HG02588 (cell line): ENCODE results near the gene HOXC4.
A peak's percentile ranks its signal among the peaks of the same experiment; 100 is the strongest.

Source experiments
- ATAC-seq: cut with Tn5 transposase; IDR thresholded peaks from one replicate; pipeline ENCODE4 v1.9.1; 2021; ENCODE audit warnings: mild to moderate bottlenecking, moderate library complexity; ENCODE audit not compliant: unreplicated experiment

The HOXC4 gene

DNA sequence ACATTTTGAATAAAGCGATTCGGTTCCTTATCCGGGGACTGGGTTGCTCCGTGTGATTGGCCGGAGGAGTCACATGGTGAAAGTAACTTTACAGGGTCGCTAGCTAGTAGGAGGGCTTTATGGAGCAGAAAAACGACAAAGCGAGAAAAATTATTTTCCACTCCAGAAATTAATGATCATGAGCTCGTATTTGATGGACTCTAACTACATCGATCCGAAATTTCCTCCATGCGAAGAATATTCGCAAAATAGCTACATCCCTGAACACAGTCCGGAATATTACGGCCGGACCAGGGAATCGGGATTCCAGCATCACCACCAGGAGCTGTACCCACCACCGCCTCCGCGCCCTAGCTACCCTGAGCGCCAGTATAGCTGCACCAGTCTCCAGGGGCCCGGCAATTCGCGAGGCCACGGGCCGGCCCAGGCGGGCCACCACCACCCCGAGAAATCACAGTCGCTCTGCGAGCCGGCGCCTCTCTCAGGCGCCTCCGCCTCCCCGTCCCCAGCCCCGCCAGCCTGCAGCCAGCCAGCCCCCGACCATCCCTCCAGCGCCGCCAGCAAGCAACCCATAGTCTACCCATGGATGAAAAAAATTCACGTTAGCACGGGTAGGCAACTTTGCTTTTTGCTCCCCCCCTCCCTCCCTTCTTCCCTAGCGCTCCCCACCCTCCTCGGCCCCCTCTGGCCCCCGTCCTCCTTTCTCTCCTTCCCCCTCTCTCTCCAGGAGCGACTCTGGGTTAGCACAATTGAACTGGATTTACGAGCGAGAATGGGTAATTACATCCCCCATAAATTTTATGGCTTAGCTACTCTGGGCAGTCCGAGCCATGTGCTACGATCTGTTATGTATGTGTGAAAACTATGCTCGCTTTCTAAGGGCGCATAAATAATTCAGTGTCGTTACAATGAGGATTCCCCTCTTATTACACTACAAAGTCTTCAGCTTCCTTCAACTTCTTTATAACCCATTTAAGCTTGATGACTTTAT is at the start of gene HOXC4:
TSS of gene HOXC4 (plus strand) at position 85 of the 991 bp plus-strand sequence. CDS start at position 173, 88 bp downstream.
- peak; percentile 47 for ATAC-seq

DNA sequence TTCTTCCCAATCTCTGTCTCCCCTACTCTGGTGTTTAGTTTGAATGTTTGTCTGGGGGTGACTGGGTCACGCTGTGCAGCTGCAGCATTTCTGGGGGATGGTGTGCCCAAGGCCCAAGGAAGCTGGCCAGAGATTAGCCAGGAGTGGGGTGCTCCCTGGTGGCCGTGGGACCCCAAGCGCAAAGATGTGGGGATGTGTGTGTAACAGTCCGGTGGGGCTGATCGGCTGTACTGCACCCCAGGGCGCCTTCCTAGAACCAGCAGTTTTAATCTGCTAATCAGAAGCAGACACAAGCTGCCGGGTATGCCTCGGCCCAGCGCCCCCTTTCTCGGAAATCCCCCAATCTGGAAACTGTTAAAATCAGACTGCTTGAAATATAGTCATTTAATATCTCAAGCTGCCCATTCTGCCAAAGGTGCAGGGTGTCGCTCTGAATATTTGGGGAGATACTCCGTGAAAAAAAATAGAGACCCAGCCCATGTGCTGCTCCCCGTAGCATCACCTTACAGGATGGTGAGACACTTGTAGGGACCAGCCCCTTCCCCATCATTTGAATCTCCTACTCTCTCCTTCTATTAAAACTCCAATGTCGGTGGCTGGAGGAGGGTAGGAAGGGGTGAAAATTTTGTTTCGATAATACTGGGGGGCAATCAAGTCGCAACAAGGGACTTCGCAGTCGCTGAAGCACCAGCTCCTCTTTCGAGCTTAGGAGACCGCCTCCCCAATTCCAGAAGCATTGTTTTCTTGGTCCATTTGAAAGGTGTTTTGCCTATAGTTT is 49.4 kb upstream of the HOXC4 start:
- ATAC-seq = no peak

DNA sequence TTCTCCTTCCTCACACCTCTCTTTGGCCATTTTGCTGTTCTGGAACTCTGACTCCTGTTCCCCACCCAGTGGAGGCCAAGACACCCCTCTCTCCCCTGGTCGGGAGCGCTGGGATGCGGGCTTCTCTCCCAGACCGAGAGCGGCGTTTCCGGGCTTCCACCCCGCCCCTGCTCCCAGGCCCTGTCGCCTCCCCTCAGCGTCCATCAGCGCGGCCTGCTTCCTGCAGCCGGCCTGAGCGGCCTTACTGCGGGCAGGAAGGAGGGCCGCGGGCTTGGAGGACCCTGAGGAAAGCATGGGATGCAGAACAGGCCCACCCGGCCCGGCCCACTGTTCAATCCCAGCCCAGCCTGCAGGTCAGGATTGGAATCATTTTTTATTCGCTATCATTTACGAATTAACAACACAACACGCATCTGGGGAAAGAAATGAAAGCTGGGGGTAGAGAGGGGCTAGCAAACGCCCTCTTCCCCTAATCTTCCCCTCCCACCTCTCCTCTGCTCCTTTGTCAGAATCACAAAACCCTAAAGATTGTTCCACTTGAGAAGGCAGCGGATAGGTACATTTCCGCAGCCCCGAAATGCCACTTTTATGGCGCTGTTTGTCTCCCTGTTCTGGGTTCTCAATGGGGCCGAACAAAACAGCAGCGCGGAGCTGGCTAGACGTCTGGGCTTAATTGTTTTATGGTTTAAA is 48.6 kb upstream of the HOXC4 start:
- ATAC-seq = no peak

DNA sequence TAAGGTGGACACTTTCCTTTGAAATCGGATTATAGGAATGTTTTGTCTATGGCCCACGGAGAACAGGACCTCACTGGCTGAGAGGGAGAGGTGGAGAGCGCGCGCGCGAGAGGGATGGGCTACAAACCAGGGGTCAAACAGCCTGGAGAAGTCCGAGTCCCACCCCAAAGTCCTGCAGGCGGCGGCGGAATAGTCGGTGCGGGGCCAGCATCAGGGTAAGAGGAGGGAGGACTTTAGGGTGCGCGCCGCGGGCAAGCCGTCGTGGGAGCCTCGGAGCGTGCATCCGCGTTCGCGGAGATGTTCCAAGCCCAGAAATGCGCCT is 48.1 kb upstream of the HOXC4 start:
- ATAC-seq = no peak

DNA sequence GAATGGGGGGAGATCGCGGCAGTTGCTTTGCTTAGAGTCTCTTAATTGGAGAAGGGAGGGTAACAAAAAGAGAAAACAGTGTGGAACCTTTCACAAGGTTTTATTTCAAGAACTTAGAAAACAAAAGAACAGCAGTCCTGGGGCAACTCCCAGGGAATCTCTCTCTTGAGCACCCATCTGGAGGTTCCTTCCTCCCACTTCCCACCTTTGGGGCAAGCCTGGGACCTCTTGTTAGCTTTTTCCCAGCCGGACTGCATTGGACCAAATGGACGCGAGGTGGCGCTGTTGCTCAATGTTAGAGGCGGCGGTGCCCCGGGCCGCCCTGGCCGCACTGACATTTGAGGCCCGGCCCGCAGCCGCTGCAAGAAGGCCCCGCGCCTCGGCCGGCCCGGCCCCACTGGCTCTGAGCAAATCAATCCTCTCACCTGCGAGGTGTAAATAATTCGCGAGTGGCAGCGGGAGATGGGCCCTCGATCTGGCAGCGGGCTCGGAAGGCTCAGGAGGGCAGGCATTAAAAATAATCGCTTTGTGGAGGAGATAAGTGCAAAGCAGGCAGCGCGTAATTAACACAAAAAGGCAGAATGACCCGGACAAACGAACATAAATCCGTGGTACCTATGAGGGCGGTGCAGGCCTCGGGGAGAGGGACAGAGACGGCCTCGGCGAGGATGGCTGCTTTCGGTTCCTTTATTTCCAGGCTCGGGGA is 47.6 kb upstream of the HOXC4 start:
- ATAC-seq = peak; percentile 76

DNA sequence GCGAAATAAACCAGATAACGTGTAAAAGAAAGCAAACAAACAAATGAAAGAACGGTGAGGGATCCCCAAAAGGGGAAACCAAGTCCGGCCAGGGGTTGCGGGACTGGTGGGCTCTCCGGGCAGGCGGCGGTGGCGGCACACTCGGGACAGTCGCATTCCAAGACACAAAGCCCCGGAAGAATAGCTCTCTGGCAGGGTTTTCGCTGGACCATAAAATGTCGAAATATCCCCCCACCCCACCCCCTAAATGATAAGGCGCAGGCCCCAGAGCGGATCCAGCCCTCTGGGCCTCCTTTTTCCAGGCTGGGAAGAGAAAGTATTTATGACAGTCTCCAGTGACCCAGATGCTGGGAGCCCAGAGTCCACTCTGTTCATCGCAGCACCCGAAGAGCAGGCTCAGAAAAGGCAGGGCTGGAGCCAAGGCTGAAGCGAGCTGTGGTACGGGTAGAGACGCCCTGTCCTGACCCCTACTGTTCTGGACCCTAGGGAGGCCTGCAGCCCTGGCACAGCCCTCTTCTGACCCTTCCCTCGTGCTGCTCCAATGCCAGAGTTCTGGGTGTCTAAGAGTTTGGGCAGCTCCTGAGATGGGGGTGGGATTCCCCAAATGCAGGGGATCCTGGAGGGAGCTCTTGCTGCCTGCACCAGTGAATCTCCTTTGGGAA is 46.9 kb upstream of the HOXC4 start:
- ATAC-seq = no peak

DNA sequence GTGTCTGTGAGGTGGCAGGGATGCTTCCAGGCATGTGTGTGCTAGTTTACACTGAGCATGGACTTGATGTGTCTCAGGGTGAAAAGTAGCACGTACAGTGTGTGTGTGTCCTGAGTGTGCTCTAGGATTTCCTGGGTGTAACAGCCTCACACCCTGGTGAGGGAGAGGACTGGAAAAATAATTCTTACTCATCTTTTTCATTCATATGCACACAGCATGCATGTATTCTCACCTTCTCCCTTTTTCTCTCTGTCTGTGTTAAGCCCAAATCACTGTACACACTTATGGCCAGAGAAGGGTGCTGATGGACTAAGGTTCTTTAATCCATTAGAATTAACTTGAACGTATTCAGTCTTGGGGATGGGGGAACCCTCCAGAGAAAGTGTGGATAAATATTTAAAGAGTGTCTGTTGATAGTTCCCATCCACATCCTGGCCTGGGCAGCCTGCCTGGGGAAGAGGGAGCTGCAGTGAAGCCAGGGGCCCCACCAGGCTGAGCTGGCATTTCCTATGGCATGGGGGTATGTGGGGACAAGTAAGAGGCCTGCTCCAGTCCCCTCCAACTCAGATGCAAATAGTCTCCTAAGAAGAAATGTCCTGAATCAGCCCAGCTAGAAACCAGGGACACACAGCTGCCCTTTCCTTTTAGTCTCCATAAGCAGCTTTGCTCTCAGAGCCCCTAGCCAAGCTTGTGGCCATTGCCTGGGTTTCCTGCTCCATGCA is 45.9 kb upstream of the HOXC4 start:
- ATAC-seq = no peak

DNA sequence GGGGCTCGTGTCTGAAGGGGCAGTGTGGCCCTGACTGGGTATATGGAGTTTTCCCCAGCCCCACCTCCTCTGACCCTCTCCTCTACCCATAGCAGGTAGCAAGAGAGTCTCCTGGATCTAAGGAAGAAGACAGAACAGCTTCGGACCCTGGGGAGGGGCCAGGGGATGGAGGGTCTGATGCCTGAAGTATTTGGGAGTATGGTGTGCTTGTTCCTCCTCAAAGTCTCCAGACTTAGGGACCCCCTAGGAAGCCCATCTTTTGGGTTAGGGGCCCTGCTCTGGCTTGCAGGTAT is 45.4 kb upstream of the HOXC4 start:
- no peak for ATAC-seq

DNA sequence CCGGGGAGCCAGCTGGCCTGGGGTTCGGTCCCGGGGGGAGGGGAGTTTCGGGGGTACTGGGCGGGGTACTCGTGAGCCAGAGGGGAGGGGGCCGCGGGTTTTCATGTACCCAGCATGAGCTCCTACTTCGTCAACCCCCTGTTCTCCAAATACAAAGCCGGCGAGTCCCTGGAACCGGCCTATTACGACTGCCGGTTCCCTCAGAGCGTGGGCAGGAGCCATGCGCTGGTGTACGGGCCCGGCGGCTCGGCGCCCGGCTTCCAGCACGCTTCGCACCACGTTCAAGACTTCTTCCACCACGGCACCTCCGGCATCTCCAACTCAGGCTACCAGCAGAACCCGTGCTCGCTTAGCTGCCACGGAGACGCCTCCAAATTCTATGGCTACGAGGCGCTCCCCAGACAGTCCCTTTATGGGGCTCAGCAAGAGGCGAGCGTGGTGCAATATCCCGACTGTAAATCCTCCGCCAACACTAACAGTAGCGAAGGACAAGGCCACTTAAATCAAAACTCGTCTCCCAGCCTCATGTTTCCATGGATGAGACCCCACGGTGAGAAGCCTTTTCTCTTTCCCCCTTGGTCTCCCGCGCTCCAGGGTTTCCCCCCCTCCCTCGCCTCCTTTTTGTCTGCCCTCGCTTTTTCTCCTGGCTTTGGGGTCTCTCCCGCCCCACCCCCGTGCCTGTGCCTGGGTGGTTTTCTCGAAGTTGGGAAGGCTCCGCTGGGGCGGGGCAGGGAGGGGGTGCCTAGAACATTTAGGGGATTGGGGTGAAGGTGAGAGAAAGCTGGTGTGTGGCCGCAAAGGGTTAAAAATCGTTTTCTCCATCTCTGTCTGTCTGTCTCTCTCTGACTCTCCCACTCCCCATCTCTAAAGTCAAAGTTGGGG is 44.2 kb upstream of the HOXC4 start:
- ATAC-seq = no peak

DNA sequence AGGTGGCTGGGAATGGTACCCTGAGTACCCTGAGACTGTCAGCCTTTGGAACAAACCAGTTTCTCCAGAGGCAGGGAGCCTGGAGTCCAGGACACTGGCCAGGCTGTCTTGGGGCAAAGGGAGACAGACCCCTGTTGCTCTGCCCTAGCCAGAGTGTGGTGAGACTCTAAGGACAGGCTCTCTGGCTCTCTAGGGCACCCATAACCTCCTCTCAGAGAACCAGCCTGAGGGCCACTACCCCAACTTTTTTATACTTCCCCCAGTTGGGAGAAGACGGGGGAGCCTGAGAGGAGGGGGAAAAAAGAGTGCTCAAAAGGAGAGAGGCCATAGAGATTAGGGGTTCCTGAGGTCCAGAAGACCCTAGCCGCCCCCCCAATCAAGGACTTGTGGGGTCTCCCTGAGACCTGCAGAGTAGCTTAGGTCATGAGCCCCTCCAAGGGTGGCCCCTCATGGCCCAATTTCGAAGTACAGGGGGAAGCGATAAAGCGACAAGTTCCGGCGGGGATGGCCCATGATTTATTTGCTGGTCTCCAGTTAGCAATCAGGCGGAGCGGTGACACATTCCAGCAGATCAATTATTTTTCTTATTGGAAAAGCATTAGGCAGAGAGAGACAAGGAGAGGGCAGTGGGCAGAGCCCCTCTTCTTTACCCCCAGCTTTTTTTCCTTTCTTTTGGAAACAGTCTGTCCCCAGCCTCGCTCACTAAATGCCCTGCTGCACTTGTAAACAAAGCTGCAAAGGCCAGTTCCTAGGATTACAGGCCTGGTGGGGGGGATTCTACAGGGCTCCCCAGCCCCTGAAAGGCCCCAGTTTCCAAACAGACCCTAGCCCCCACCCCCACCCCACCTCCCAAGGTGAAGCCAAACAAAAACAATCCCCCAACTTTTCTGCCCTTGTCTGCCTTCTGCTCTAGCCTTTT is 43.3 kb upstream of the HOXC4 start:
- ATAC-seq = no peak

DNA sequence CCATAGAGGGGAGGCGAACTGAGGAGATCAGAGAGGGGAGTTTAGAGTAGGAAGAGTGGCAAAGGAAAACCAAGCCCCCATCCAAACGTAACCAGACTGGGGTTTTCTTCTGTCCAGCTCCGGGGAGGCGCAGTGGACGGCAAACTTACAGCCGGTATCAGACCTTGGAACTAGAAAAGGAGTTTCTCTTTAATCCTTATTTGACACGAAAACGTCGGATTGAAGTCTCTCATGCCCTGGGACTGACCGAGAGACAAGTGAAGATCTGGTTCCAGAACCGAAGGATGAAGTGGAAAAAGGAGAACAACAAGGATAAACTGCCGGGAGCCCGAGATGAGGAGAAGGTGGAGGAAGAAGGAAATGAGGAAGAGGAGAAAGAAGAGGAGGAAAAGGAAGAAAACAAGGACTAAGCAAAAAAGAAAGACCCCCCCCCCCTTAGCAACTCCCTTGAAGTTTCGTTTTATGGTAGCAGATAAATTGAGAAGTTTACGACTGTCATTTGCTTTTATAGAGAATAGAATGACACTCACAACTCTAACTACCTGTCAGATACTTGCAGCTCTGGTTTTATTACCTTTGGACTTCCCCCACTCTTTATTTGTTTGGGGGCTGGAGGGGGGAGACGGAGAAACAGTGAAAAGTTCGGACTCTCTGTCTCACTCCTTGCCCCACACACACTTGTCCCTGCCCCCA is 42.5 kb upstream of the HOXC4 start:
- no peak for ATAC-seq

DNA sequence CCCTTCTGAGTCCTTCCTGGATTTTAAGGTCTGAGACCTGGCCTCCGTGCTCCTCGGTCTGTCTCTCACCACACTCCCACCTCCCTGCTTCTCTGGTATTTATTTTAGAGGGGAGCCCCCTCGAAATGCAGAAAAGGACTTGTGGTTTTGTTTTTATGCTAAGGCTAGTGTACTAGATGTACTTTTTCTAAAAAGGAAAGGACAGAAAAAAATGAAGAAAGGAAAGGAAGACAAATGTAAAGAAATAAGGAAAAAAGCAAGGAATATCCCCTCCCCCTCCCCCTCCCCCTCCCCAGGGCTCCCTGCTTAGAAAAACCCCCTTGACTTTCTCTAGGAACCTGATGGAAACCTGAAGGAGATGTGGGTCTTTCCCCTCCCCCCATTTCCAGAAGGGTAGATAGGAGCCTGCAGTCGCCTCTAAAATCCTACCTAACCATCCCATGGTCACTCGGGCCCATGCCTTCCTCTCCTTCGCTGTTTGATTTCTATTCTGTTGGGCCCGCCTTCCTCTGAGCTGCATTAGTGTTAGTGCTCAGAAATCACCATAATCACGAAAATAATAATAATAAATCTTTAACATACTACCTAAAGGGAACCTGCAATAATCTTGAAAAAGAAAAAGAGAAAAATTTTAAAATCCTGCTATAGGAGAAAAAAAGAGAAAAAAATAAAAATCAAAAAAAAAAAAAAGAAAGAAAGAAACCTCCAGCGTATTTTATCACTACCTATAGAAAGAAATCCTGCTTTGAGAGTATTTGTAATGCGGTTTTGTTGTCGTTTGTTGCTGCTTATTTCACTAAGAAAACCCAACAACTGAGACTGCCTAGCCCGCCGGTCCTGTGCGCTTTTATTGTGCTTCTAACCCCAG is 41.7 kb upstream of the HOXC4 start:
- ATAC-seq = no peak

DNA sequence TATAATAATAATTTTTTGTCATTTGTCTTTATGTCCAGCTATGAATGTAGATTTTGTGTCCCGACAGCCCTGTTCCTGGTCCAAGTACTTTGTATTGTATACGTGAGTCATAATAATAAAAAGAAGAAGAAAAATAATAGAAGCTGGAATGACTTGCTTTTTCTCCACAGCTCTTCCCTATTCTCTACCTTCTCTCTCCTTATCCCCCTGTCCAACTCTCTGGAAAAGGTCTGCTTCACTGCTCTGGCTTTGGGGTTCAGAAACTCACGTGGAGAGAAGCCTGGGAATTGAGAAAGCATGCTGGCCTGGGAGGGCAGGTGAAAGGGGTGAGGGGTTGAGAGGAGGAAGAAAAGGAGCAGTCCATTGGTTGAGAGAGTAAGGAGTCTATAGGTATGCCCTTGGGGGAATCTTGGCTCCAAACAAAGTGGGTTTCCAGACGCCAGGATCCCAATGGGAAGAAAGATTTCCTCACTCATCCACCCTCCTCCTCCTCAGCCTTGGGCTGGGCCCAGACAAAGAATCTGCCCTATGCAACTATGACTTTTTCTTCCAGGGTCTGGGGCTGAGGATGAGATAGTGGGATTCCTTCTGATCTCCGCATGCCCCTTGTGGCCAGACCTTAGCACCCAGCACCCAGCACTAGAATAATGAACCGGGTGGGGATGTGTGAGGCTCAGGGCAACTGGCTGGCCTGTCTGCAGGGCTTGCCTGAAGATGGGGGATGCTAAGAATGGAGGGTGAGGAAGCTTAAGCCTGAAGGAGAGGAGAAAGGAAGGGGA is 40.8 kb upstream of the HOXC4 start:
- no peak for ATAC-seq

DNA sequence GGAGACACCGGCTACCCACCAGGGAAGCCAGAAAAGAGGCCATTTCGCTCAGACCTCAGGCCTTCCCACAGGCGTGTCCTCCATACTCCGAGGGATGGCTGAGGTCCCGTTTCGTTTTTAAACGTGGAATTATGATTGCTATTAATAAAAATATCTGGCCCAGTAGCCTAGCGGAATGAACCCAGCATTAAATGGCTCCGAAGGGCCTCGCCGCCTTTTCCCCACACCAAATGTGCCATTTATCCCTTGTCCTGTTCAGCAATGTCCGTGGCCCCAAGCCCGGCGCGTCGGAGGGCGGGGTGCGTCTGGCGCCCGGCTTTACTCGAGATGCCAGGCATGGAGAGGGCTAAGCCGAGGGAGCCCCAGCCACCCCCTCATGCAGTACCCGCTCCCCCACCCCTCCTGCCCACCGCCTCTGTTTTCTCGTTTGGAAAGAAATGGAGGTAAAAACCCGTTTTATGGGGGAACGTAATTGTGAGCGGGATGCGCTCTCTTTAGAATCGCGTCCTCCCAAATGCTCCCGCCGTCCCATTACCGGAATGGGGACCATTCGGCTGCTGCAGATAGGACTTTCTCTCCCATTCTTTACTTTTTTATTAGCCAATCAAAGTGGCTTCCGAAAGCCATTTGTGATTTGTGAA is 39.1 kb upstream of the HOXC4 start:
- ATAC-seq = no peak
